ENCODE results near the gene HMOX1. TPM values are rescaled to one million over a fixed set of nuclear protein-coding genes. Genes with fewer than 3 reads are reported as not detected.
"Not testable (repeated sequence)": the region's sequence is repeated elsewhere in the genome, so short reads cannot be mapped to it uniquely, and the experiment has no call there.

The HMOX1 gene
- total RNA-seq, 1 donor from 2014 or later, result 2.0 TPM

GRCh38 chr22:35357883-35358621 lies 22.8 kb upstream of the HMOX1 start:
- no peak for DNase-seq (ENCODE audit: low spot score)
- Mint-ChIP-seq H3K4me1 (ENCODE audit: low read depth) (no peaks in the 10 kb centered on the region), H3K27me3 (ENCODE audit: insufficient read depth) (peaks cover 9% of the 10 kb centered on the region), H3K36me3 (ENCODE audit: low read depth) (no peaks in the 10 kb centered on the region), H3K4me3 (no peak overlapping the region), H3K27ac (no peak overlapping the region), H3K9me3 (no peaks in the 10 kb centered on the region)
- intact Hi-C loops (cut with micrococcal nuclease), result no loop called here

- DNase-seq (ENCODE audit: low spot score), result no peak
- intact Hi-C loops (cut with micrococcal nuclease), result no loop called here
- Mint-ChIP-seq H3K4me3 (no peak overlapping the region), H3K27me3 (ENCODE audit: insufficient read depth) (peaks cover 9% of the 10 kb centered on the region), H3K27ac (no peak overlapping the region), H3K4me1 (ENCODE audit: low read depth) (no peaks in the 10 kb centered on the region), H3K9me3 (no peaks in the 10 kb centered on the region), H3K36me3 (ENCODE audit: low read depth) (no peaks in the 10 kb centered on the region)
These were observed 21.4 kb upstream of the HMOX1 start for GRCh38 chr22:35359380-35360065.

GRCh38 chr22:35361001-35361558 lies 19.8 kb upstream of the HMOX1 start:
- Mint-ChIP-seq H3K4me3 (no peak overlapping the region), H3K9me3 (no peaks in the 10 kb centered on the region), H3K4me1 (ENCODE audit: low read depth) (no peaks in the 10 kb centered on the region), H3K36me3 (ENCODE audit: low read depth) (no peaks in the 10 kb centered on the region), H3K27me3 (ENCODE audit: insufficient read depth) (peaks cover 9% of the 10 kb centered on the region), H3K27ac (no peak overlapping the region)
- intact Hi-C loops (cut with micrococcal nuclease), result no loop called here
- no peak for DNase-seq (ENCODE audit: low spot score)

- intact Hi-C loops (cut with micrococcal nuclease), result no loop called here
- peaks cover 7% of the 10 kb centered on the region for H3K27me3 Mint-ChIP-seq (ENCODE audit: insufficient read depth)
- peaks cover 4% of the 10 kb centered on the region for H3K4me1 Mint-ChIP-seq (ENCODE audit: low read depth)
- no peak overlapping the region for H3K27ac Mint-ChIP-seq
- DNase-seq (ENCODE audit: low spot score), result no peak
- H3K9me3 Mint-ChIP-seq, result no peaks in the 10 kb centered on the region
- no peak overlapping the region for H3K4me3 Mint-ChIP-seq
- H3K36me3 Mint-ChIP-seq (ENCODE audit: low read depth), result no peaks in the 10 kb centered on the region
These were observed 17.3 kb upstream of the HMOX1 start for GRCh38 chr22:35363566-35364086.

GRCh38 chr22:35364230-35364629 lies 16.7 kb upstream of the HMOX1 start:
- H3K27me3 Mint-ChIP-seq (ENCODE audit: insufficient read depth); DNase-seq (ENCODE audit: low spot score); H3K4me1 Mint-ChIP-seq (ENCODE audit: low read depth); H3K36me3 Mint-ChIP-seq (ENCODE audit: low read depth); H3K4me3 Mint-ChIP-seq; H3K27ac Mint-ChIP-seq; H3K9me3 Mint-ChIP-seq; intact Hi-C loops (cut with micrococcal nuclease): not testable (repeated sequence)

- Mint-ChIP-seq H3K9me3 (no peaks in the 10 kb centered on the region), H3K4me3 (no peak overlapping the region), H3K36me3 (ENCODE audit: low read depth) (no peaks in the 10 kb centered on the region), H3K27me3 (ENCODE audit: insufficient read depth) (peaks cover 16% of the 10 kb centered on the region), H3K27ac (no peak overlapping the region), H3K4me1 (ENCODE audit: low read depth) (peaks cover 10% of the 10 kb centered on the region)
- DNase-seq (ENCODE audit: low spot score), result no peak
- intact Hi-C loops (cut with micrococcal nuclease), result no loop called here
These were observed 13.5 kb upstream of the HMOX1 start for GRCh38 chr22:35367331-35367886.

- no peak overlapping the region for H3K27ac Mint-ChIP-seq
- no peaks in the 10 kb centered on the region for H3K36me3 Mint-ChIP-seq (ENCODE audit: low read depth)
- DNase-seq (ENCODE audit: low spot score), result no peak
- peaks cover 10% of the 10 kb centered on the region for H3K4me1 Mint-ChIP-seq (ENCODE audit: low read depth)
- H3K9me3 Mint-ChIP-seq, result no peaks in the 10 kb centered on the region
- H3K4me3 Mint-ChIP-seq, result no peak overlapping the region
- intact Hi-C loops (cut with micrococcal nuclease), result no loop called here
- H3K27me3 Mint-ChIP-seq (ENCODE audit: insufficient read depth), result peaks cover 16% of the 10 kb centered on the region
These were observed 12.5 kb upstream of the HMOX1 start for GRCh38 chr22:35368386-35368785.

GRCh38 chr22:35369996-35370395 lies 10.9 kb upstream of the HMOX1 start:
- H3K4me3 Mint-ChIP-seq, result no peak overlapping the region
- H3K27me3 Mint-ChIP-seq (ENCODE audit: insufficient read depth), result peaks cover 16% of the 10 kb centered on the region

GRCh38 chr22:35373781-35374180 lies 7.1 kb upstream of the HMOX1 start:
- no peak for DNase-seq (ENCODE audit: low spot score)
- intact Hi-C loops (cut with micrococcal nuclease), result no loop called here
- peaks cover 13% of the 10 kb centered on the region for H3K27me3 Mint-ChIP-seq (ENCODE audit: insufficient read depth)

More at GRCh38 chr22:35369996-35370395, 10.9 kb upstream of the HMOX1 start:
- DNase-seq (ENCODE audit: low spot score), result no peak
- intact Hi-C loops (cut with micrococcal nuclease), result no loop called here
- Mint-ChIP-seq H3K9me3 (no peaks in the 10 kb centered on the region), H3K27ac (no peak overlapping the region), H3K4me1 (ENCODE audit: low read depth) (peaks cover 10% of the 10 kb centered on the region), H3K36me3 (ENCODE audit: low read depth) (no peaks in the 10 kb centered on the region)

GRCh38 chr22:35375031-35375430 lies 5.9 kb upstream of the HMOX1 start:
- intact Hi-C loops (cut with micrococcal nuclease), result no loop called here
- no peak overlapping the region for H3K27ac Mint-ChIP-seq
- no peaks in the 10 kb centered on the region for H3K9me3 Mint-ChIP-seq
- no peak for DNase-seq (ENCODE audit: low spot score)
- peaks cover 9% of the 10 kb centered on the region for H3K27me3 Mint-ChIP-seq (ENCODE audit: insufficient read depth)
- H3K36me3 Mint-ChIP-seq (ENCODE audit: low read depth), result peaks cover 1% of the 10 kb centered on the region
- peaks cover 19% of the 10 kb centered on the region for H3K4me1 Mint-ChIP-seq (ENCODE audit: low read depth)
- no peak overlapping the region for H3K4me3 Mint-ChIP-seq

More at GRCh38 chr22:35373781-35374180, 7.1 kb upstream of the HMOX1 start:
- H3K36me3 Mint-ChIP-seq (ENCODE audit: low read depth), result peaks cover 1% of the 10 kb centered on the region
- no peak overlapping the region for H3K4me3 Mint-ChIP-seq
- peaks cover 19% of the 10 kb centered on the region for H3K4me1 Mint-ChIP-seq (ENCODE audit: low read depth)
- no peak overlapping the region for H3K27ac Mint-ChIP-seq
- H3K9me3 Mint-ChIP-seq, result no peaks in the 10 kb centered on the region

GRCh38 chr22:35375526-35375925 lies 5.4 kb upstream of the HMOX1 start:
- Mint-ChIP-seq H3K36me3 (ENCODE audit: low read depth) (peaks cover 1% of the 10 kb centered on the region), H3K4me3 (no peak overlapping the region), H3K4me1 (ENCODE audit: low read depth) (peaks cover 19% of the 10 kb centered on the region), H3K27ac (no peak overlapping the region), H3K27me3 (ENCODE audit: insufficient read depth) (peaks cover 7% of the 10 kb centered on the region), H3K9me3 (no peaks in the 10 kb centered on the region)
- DNase-seq (ENCODE audit: low spot score), result no peak
- intact Hi-C loops (cut with micrococcal nuclease), result no loop called here

- intact Hi-C loops (cut with micrococcal nuclease), result no loop called here
- DNase-seq (ENCODE audit: low spot score), result no peak
- Mint-ChIP-seq H3K27me3 (ENCODE audit: insufficient read depth) (peaks cover 11% of the 10 kb centered on the region), H3K4me1 (ENCODE audit: low read depth) (peaks cover 23% of the 10 kb centered on the region), H3K27ac (peak overlapping the region; percentile 49), H3K4me3 (no peak overlapping the region), H3K9me3 (no peaks in the 10 kb centered on the region), H3K36me3 (ENCODE audit: low read depth) (peaks cover 1% of the 10 kb centered on the region)
These were observed 4.0 kb upstream of the HMOX1 start for GRCh38 chr22:35376728-35377472.
